B cell (primary cell): ENCODE measurements around the gene H6PD. TPM values are rescaled to one million over a fixed set of nuclear protein-coding genes. Genes with fewer than 3 reads are reported as not detected.

ENCODE experiments used
- ATAC-seq: fragments of 200-7000 bp; cut with Tn5 transposase; one replicate; pipeline ENCODE4 v1.10.0; 2021; ENCODE audit warnings: low read depth, mild to moderate bottlenecking, moderate number of reproducible peaks, moderate library complexity
- CTCF ChIA-PET: fragments of 350-600 bp; sonication (Branson Sonifier 250); formaldehyde crosslinking; loops from one replicate; lab custom pipeline; 2021; ENCODE audit warnings: antibody characterized with exemption, inconsistent platforms; lab: Charles Lee
- POLR2A ChIA-PET: fragments of 350-600 bp; sonication (Branson Sonifier 250); formaldehyde crosslinking; loops from one replicate; lab custom pipeline; 2021; ENCODE audit warnings: antibody characterized with exemption; lab: Charles Lee
- DNase-seq: peaks from one replicate; pipeline ENCODE4 v3.0.0; 2013
- H2AFZ ChIP-seq: 2 replicates; pipeline ENCODE4 v1.6.1; 2012; ENCODE audit warnings: mild to moderate bottlenecking, low read depth, low read length; ENCODE audit not compliant: insufficient read depth, poor library complexity, severe bottlenecking
- H3K27ac ChIP-seq, 2 donors: 1 replicate in 1 of 2; 2 replicates in 1 of 2; pipeline ENCODE4 v1.5.1; 2012 to 2013; ENCODE audit warnings: low read length in 2 of 2, mild to moderate bottlenecking in 2 of 2, moderate library complexity in 1 of 2
- H3K27me3 ChIP-seq, 4 experiments: fragments of 200-600 bp in 1 of 4; sonication (generic) in 1 of 4; replicated peaks in 1 of 4; 1 replicate in 2 of 4; 2 replicates in 2 of 4; pipeline versions ENCODE4 v1.6.1 to v1.7.0; 2013 to 2016; ENCODE audit warnings: low read length in 3 of 4, mild to moderate bottlenecking in 2 of 4, mixed read lengths in 1 of 4, moderate library complexity in 1 of 4; ENCODE audit not compliant: insufficient read depth in 4 of 4, control insufficient read depth in 3 of 4; ENCODE audit errors: control extremely low read depth in 1 of 4
- H3K36me3 ChIP-seq, 2 experiments: replicated peaks in 1 of 2; 1 replicate in 1 of 2; 2 replicates in 1 of 2; pipeline versions ENCODE4 v1.6.1 to v1.7.1; 2013; ENCODE audit warnings: low read length in 1 of 2; ENCODE audit not compliant: insufficient read depth in 2 of 2, control insufficient read depth in 1 of 2; ENCODE audit errors: control extremely low read depth in 1 of 2, extremely low read depth in 1 of 2
- H3K4me1 ChIP-seq, 2 donors: fragments of 200-600 bp in 1 of 2; sonication (generic) in 1 of 2; 1 replicate in 1 of 2; 2 replicates in 1 of 2; pipeline versions ENCODE4 v1.5.1 to v1.6.1; 2013 to 2017; ENCODE audit warnings: low read length in 2 of 2; ENCODE audit not compliant: control insufficient read depth in 2 of 2, insufficient read depth in 2 of 2
- H3K4me2 ChIP-seq: replicated peaks from 2 replicates; pipeline ENCODE3; 2012; ENCODE audit warnings: mild to moderate bottlenecking, low read depth, low read length; ENCODE audit not compliant: poor library complexity, severe bottlenecking
- H3K4me3 ChIP-seq, 5 experiments: fragments of 200-600 bp in 1 of 5; sonication (generic) in 1 of 5; 1 replicate in 3 of 5; 2 replicates in 2 of 5; pipeline versions ENCODE4 v1.5.1 to v1.7.0; 2011 to 2016; ENCODE audit warnings: low read length in 4 of 5, mild to moderate bottlenecking in 4 of 5, low read depth in 2 of 5, control low read depth in 1 of 5, moderate library complexity in 1 of 5; ENCODE audit not compliant: insufficient read depth in 1 of 5; ENCODE audit errors: control extremely low read depth in 1 of 5, extremely low read depth in 1 of 5
- H3K79me2 ChIP-seq: fragments of 200-600 bp; sonication (generic); one replicate; pipeline ENCODE4 v1.6.0; 2016; ENCODE audit warnings: low read length; ENCODE audit not compliant: control insufficient read depth, insufficient read depth
- H3K9ac ChIP-seq: fragments of 200-600 bp; sonication (generic); 2 replicates; pipeline ENCODE4 v1.6.1; 2017; ENCODE audit warnings: mild to moderate bottlenecking, low read length, moderate library complexity
- H3K9me3 ChIP-seq, 3 donors: one replicate each; pipeline versions ENCODE4 v1.6.1 to v1.7.1; 2013; ENCODE audit warnings: low read length in 2 of 3; ENCODE audit not compliant: control insufficient read depth in 2 of 3, insufficient read depth in 1 of 3; ENCODE audit errors: control extremely low read depth in 1 of 3
- H4K20me1 ChIP-seq: 2 replicates; pipeline ENCODE4 v1.6.0; 2012; ENCODE audit warnings: mild to moderate bottlenecking, low read length; ENCODE audit not compliant: insufficient read depth, control insufficient read depth, poor library complexity, severe bottlenecking
- H3K27ac Mint-ChIP-seq: one replicate; pipeline ENCODE4 v1.8.0; 2021; ENCODE audit warnings: mixed read lengths
- H3K27me3 Mint-ChIP-seq: one replicate; pipeline ENCODE4 v1.8.0; 2021; ENCODE audit warnings: mixed read lengths
- H3K4me1 Mint-ChIP-seq: one replicate; pipeline ENCODE4 v1.8.0; 2021; ENCODE audit warnings: mixed read lengths
- H3K4me3 Mint-ChIP-seq: one replicate; pipeline ENCODE4 v1.8.0; 2021; ENCODE audit warnings: mixed read lengths
- H3K9me3 Mint-ChIP-seq: one replicate; pipeline ENCODE4 v1.8.0; 2022; ENCODE audit warnings: mixed read lengths; ENCODE audit not compliant: insufficient read depth
- EZH2 ChIP-seq: IDR thresholded peaks from 2 replicates; pipeline ENCODE4 v1.6.1; 2012; ENCODE audit warnings: borderline replicate concordance, low read depth, mild to moderate bottlenecking, moderate library complexity, low read length; ENCODE audit not compliant: insufficient read depth, poor library complexity, severe bottlenecking
- WGBS: methylation state at CpG from one replicate; pipeline ENCODE4 v1.1.5; 2013; ENCODE audit warnings: missing lambda C conversion rate; ENCODE audit not compliant: insufficient coverage; 5-methylcytosine and 5-hydroxymethylcytosine counted together
- intact Hi-C: fragments of 100-400 bp; cut with micrococcal nuclease; formaldehyde crosslinking; loops from one replicate; pipeline ENCODE4 v1.10.0; 2022
- polyA plus RNA-seq: library from polyadenylated mRNA; depleted of rRNA; stranded (reverse); fragments of >200 nt; gene quantifications from 2 replicates; pipeline ENCODE4 v1.2.3, GENCODE V29; 2012
- total RNA-seq, 2 donors: library from RNA; stranded (reverse); fragments of 120-200 nt in 1 of 2; gene quantifications; 1 replicate in 1 of 2; 2 replicates in 1 of 2; pipeline versions ENCODE4 v1.2.3 to v1.2.4, GENCODE V29; 2013 to 2022
- TF ChIP-seq, protein P1 (sequence below): fragments of 200-600 bp; IDR thresholded peaks from one replicate; pipeline ENCODE4 v1.8.0; 2022; ENCODE audit warnings: antibody characterized with exemption, mild to moderate bottlenecking

H6PD gene
- total and polyA plus RNA-seq, 2 donors (not counting 1 experiment from before 2014, with no cell fraction given): 11.3 to 30.2 TPM

DNA sequence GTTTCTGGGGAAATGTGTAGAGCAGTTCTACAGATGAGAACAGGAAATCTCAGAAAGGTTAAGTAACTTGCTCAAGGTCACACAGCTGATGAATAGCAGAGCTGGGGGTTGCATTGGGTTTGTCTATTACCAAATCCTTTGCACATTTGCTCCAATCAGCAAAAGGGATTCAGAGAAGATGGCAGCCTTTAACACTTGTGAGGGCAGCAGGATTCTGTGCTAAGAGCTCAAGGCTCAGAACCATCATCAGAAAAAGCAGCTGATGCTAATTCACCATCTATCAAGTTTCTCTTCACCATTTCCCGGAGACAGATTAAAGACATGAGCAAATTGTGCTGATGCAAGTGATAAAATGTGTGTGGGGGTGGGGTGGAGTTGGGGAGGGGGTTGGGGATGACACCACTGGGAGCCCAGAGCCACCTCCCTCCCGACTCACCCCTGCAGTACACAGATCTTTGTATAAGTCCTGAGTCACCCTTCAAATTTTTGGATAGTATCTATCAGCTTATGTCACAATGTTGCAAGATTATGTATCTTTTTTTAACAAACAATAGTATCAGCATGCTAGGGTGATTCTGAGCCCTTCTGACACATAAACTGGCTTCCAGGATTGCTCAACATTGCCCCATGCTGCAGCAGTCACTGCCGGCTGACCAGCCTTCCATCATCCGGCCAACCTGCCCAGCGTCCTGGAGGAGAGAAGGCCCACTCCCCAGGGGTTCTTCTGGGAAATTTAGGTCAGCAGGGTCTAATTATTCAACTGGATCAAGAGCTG is 55.3 kb downstream of the H6PD start:
- POLR2A ChIA-PET: interaction anchor here (0.6 to 2.2 kb wide), 7 partner anchors 121 to 201 kb away, joined by 3 to 10 read pairs (median 6); no protein-coding TSS in a partner anchor
- H3K4me3 ChIP-seq: no peak overlapping the region
- no peak overlapping the region for H3K27ac ChIP-seq
- intact Hi-C loops: loop anchor here (1.0 to 5.0 kb wide), 4 partner anchors 56 to 205 kb away; partner anchors contain the start of genes GPR157 and H6PD
- 87% methylated on average over 3 of the region's 5 CpGs for WGBS
- no peaks in the 10 kb centered on the region for H3K27me3 Mint-ChIP-seq
- CTCF ChIA-PET: interaction anchor here (0.8 to 6.2 kb wide), 42 partner anchors 7 to 578 kb away, joined by 3 to 352 read pairs (median 5); partner anchors contain the start of gene H6PD
- peaks cover 15% of the 10 kb centered on the region for H3K79me2 ChIP-seq
- peaks cover 6% of the 10 kb centered on the region for H3K9me3 Mint-ChIP-seq
- peaks cover 5% of the 10 kb centered on the region for H4K20me1 ChIP-seq
- peak; percentile 27 for DNase-seq
- no peak overlapping the region for H3K9ac ChIP-seq
- no peak overlapping the region for H3K4me3 Mint-ChIP-seq
- peaks cover 4% of the 10 kb centered on the region for H3K4me1 Mint-ChIP-seq
- peaks cover 0 to 21% (median 11%) of the 10 kb centered on the region in 3 donors for H3K9me3 ChIP-seq
- TF ChIP-seq, protein P1, sequence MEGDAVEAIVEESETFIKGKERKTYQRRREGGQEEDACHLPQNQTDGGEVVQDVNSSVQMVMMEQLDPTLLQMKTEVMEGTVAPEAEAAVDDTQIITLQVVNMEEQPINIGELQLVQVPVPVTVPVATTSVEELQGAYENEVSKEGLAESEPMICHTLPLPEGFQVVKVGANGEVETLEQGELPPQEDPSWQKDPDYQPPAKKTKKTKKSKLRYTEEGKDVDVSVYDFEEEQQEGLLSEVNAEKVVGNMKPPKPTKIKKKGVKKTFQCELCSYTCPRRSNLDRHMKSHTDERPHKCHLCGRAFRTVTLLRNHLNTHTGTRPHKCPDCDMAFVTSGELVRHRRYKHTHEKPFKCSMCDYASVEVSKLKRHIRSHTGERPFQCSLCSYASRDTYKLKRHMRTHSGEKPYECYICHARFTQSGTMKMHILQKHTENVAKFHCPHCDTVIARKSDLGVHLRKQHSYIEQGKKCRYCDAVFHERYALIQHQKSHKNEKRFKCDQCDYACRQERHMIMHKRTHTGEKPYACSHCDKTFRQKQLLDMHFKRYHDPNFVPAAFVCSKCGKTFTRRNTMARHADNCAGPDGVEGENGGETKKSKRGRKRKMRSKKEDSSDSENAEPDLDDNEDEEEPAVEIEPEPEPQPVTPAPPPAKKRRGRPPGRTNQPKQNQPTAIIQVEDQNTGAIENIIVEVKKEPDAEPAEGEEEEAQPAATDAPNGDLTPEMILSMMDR: no peak
- TF ChIP-seq EZH2: no peak
- no peak overlapping the region for H3K4me2 ChIP-seq
- no peak for ATAC-seq
- no peak overlapping the region for H2AFZ ChIP-seq
- no peaks in the 10 kb centered on the region for H3K27me3 ChIP-seq
- H3K4me1 ChIP-seq: peaks cover 6 to 21% of the 10 kb centered on the region in 2 donors
- no peaks in the 10 kb centered on the region for H3K36me3 ChIP-seq
- peak overlapping the region; percentile 23 for H3K27ac Mint-ChIP-seq
